ENCODE measurements around the gene MRPL4.
A peak's percentile ranks its signal among the peaks of the same experiment; 100 is the strongest.

MRPL4 gene

DNA sequence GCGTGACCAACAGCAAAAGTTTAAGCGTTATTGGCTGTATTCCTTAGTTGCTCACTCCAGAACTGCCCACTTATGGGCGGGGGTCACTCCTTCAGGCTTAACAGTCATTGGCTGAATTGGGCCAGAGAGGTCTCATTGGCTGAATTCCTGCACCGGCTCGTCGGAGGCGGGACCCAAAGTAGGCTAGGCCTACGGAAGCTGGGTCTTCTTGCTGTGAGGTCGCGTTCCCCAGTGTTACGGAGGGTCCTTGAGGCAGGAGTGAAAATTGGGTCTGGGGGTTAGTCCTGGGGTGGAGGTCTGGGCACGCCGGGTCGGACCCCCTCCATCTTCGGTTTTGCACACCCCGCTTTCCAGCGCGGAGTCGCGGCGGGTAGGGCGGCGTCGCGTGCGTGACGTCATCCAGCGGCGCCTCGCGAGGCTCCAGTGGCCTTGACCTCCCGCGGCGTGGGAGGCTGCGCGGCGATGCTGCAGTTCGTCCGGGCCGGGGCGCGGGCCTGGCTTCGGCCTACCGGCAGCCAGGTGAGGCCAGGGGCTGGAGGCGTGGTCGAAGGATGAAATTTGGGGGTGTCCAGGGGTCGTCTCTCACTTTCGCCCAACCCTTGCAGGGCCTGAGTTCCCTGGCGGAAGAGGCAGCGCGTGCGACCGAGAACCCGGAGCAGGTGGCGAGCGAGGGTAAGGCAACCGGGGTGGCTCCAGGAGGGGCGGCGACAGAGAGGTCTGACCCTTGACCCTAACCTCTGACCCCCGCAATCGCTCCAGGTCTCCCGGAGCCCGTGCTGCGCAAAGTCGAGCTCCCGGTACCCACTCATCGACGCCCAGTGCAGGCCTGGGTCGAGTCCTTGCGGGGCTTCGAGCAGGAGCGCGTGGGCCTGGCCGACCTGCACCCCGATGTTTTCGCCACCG is at the start of gene MRPL4:
Gene MRPL4, plus strand, starts transcription at position 423 of the 903 bp plus-strand sequence. Its CDS starts 40 bp downstream, at position 463.
- peak; percentile 96 for DNase-seq

GRCh38 chr19:10203686-10204085 is 48.3 kb upstream of the MRPL4 start:
- DNase-seq, result no peak

DNA sequence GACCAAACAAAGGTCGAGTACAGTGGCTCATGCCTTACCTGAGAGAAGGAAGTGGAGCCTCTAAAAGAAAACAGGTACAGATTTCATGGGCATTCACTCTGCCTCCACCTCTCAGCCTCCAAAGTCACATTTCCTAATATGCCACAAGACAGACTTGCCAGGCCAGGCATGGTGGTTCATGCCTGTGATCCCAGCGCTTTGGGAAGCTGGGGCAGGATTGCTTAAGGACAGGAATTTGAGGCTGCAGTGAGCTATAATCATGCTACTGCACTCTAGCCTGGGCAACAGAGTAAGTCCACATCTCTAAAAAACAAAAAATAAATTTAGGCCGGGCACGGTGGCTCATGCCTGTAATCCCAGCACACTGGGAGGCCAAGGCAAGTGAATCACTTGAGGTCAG is 46.4 kb upstream of the MRPL4 start:
- no peak for DNase-seq

GRCh38 chr19:10206226-10206885 is 45.7 kb upstream of the MRPL4 start:
- DNase-seq, result no peak

DNA sequence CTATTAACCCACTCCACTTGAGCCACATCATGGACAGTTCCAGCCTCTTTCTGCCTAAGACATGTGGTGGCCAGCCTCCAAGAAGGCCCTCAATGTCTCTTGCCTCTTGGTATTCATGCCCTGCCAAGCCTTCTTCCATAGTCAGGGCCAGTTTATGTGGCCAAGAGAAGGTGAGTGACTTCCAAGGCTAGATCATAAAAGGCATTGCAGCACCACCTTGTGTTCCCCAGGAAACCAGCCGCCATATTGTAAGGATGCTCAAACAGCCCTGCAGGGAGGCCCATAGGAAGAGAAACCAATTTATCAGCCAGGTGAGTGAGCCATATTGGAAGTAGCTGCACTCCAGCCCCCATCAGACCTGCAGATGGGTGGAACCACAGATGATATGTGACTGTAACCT is 45.0 kb upstream of the MRPL4 start:
- DNase-seq, result no peak

DNA sequence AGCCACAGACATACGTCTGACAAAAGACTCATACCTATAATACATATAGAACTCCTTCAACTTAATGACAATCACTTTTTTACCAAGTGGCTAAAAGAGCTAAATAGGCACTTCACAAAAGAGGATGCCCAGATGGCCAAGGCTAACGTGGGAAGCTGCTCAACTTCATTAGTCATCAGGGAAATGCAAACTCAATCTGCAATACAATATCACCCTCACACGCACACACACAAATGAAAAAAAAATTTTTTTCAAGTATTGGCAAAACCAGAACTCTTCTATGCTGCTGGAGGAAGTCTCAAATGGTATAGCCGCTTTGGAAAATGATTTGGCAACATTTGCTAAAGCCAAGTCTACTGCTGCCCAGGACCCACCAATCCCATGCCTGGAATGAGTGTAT is 42.7 kb upstream of the MRPL4 start:
- no peak for DNase-seq

DNA sequence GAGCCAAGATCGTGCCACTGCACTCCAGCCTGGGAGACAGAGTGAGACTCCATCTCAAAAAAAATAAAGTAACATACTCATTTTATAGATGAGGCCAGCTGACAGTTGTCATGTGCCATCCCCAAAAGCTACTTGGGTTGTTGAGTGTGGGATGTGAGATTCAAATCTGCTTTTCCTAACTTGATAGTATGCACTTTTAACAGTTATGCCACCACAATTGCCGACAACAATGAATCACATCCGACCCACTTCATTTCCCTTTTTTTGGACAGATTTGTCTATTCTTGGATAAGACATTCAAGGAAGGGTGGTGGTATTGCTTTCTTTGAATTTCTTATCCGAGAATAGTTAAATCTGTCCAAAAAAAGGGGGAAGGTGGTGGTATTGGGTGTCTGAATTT is 41.0 kb upstream of the MRPL4 start:
- DNase-seq, result no peak

GRCh38 chr19:10211691-10212090 is 40.3 kb upstream of the MRPL4 start:
- no peak for DNase-seq

GRCh38 chr19:10214784-10215183 is 37.2 kb upstream of the MRPL4 start:
- DNase-seq, result no peak

DNA sequence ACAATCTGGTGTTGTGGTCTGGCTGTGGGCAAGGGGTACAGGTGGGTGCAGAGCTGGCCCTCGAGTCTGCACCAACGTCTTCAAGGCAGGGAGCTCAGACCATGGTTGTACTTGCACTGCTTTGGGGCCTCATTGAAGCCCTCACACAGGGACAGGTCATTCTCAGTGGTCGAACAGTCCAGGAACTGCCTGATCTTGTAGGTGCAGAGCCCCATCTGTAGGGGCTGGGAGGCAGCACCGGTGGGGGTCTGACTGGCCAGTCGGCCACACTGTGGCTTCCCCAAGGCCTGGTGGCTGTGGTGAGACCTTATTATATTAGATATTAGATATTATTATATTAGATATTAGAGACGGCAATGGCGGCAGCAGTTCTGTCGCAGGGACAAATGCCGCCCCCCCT is 34.9 kb upstream of the MRPL4 start:
- no peak for DNase-seq

- DNase-seq, result no peak
These were observed 32.3 kb upstream of the MRPL4 start for GRCh38 chr19:10219678-10220077.

DNA sequence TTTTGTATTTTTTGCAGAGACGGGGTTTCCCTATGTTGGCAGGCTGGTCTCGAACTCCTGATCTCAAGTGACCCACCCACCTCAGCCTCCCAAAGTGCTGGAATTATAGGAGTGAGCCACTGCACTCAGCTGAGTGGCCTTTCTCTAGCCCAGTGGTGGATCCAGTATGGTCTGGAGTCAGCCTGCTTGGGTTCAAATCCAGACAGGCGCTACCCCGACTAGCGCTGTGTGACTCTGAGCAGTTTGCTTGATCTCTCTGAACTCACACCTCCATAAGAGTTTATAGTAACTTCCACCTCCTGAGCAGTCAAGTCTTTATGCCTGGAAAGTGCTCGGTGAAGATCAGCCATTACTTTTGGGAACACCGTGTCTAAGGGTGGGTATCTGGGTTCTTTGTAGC is 31.3 kb upstream of the MRPL4 start:
- DNase-seq, result no peak

GRCh38 chr19:10222201-10222890 is 29.7 kb upstream of the MRPL4 start:
- no peak for DNase-seq

GRCh38 chr19:10223488-10224213 is 28.4 kb upstream of the MRPL4 start:
- DNase-seq, result no peak

- DNase-seq, result no peak
These were observed 27.7 kb upstream of the MRPL4 start for GRCh38 chr19:10224337-10224736.

DNA sequence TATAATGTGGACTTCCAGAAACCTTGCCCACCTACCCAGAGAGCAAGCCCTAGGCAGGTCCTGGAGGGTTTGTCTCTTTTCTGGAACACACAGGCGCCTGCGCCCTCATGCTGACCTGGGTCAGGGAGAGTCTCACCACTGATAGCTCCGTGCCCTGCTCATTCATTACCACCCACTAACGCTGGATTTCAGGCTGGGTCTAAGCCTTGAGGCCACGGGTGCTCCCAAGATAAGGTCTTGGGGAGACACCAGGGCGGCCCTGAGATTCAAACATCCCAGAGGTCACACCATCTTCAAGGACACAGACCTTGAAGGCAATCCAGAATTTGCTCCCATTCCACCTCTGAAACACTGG is 26.0 kb upstream of the MRPL4 start:
- no peak for DNase-seq

- no peak for DNase-seq
These were observed 25.5 kb upstream of the MRPL4 start for GRCh38 chr19:10226376-10227025.

DNA sequence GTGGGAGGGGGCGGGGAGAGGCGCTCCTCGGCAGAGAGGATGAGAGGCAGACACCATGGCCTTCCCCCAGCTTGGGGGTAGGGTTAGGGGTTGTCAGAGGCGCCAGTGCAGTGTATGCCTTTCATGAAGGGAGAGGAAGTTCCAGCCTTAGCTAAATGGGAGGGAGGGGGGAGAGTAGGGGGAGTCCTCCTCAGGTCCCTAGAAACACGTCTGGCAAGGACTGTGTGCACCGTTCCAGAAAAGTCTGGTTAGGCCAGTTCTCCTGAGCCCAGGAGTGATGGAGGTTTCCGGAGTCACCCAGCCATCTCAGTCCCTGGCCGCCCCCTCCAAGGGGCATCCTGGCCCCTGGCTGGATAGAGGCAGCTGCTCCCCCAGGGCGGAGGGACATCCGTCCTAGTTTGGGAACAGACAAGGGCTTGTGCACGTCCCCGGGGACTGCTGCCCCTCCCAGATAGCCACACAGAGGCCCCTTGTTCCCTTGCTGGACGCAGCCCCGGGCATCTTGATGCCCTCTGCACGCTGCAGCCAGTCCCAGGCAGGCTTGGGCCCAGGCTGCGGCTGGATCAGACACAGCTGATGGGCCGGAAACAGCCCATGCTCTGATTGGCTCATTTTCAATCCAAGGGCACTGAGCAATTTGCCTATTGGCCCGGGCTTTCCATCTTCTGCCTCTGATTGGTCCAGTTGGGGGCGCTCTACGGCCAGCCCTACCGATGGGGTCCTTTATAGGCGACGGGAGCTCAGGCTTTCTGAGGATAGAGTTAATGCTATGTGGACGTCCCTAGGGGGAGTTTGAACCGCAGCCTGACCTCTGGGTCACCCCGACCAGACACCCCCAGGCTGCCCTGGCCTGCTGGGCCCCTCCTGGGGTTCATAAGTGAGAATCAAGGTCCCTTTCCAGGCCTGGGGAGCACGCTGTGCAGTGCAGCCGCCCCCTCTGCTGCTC is 24.7 kb upstream of the MRPL4 start:
- no peak for DNase-seq

GRCh38 chr19:10228393-10228792 is 23.6 kb upstream of the MRPL4 start:
- no peak for DNase-seq

GRCh38 chr19:10228920-10229319 is 23.1 kb upstream of the MRPL4 start:
- peak; percentile 28 for DNase-seq

- DNase-seq, result no peak
These were observed 21.7 kb upstream of the MRPL4 start for GRCh38 chr19:10230173-10230860.

Measured in NCI-H1694 (cell line).